GM12864 (cell line): ENCODE results near the gene TECPR1.
A peak's percentile ranks its signal among the peaks of the same experiment; 100 is the strongest.

Experiments used
- DNase-seq: peaks from one replicate; pipeline ENCODE4 v3.0.0-alpha.2; 2011; ENCODE audit warnings: low read depth
- H3K4me3 ChIP-seq: 2 replicates; pipeline ENCODE4 v1.5.1; 2011; ENCODE audit warnings: mild to moderate bottlenecking, low read depth, low read length, control low read depth
- CTCF ChIP-seq: IDR thresholded peaks from 2 replicates; pipeline ENCODE4 v1.5.1; 2011; ENCODE audit warnings: low read depth, mild to moderate bottlenecking, moderate library complexity, low read length, control low read depth, inconsistent platforms; ENCODE audit errors: missing control alignments

TECPR1 gene

GRCh38 chr7:98254516-98254915 is 2.5 kb upstream of the TECPR1 start:
- no peak for TF ChIP-seq CTCF
- DNase-seq, result no peak
- no peak overlapping the region for H3K4me3 ChIP-seq

GRCh38 chr7:98252425-98253054 is 508 bp upstream of the TECPR1 start:
- TF ChIP-seq CTCF, result no peak
- DNase-seq, result peak; percentile 2
- peak overlapping the region; percentile 96 for H3K4me3 ChIP-seq

- TF ChIP-seq CTCF, result no peak
- peak overlapping the region; percentile 96 for H3K4me3 ChIP-seq
- peak; percentile 48 for DNase-seq
These were observed 816 bp downstream of the TECPR1 start for GRCh38 chr7:98251231-98251600.

- peak overlapping the region; percentile 96 for H3K4me3 ChIP-seq
- peak; percentile 39 for DNase-seq
- peak; percentile 17 for TF ChIP-seq CTCF
These were observed 1.2 kb downstream of the TECPR1 start for GRCh38 chr7:98250789-98251188.

GRCh38 chr7:98249106-98249505 is 2.9 kb downstream of the TECPR1 start:
- TF ChIP-seq CTCF, result no peak
- no peak overlapping the region for H3K4me3 ChIP-seq
- no peak for DNase-seq

- no peak for TF ChIP-seq CTCF
- no peak overlapping the region for H3K4me3 ChIP-seq
- DNase-seq, result no peak
These were observed 3.9 kb downstream of the TECPR1 start for GRCh38 chr7:98248156-98248555.

GRCh38 chr7:98244871-98245270 is 7.2 kb downstream of the TECPR1 start:
- no peak for TF ChIP-seq CTCF
- DNase-seq, result no peak
- H3K4me3 ChIP-seq, result no peak overlapping the region
